Measurements from ENCODE around the gene RBSN.
"Not testable (repeated sequence)": the region's sequence is repeated elsewhere in the genome, so short reads cannot be mapped to it uniquely, and the experiment has no call there.

DNA sequence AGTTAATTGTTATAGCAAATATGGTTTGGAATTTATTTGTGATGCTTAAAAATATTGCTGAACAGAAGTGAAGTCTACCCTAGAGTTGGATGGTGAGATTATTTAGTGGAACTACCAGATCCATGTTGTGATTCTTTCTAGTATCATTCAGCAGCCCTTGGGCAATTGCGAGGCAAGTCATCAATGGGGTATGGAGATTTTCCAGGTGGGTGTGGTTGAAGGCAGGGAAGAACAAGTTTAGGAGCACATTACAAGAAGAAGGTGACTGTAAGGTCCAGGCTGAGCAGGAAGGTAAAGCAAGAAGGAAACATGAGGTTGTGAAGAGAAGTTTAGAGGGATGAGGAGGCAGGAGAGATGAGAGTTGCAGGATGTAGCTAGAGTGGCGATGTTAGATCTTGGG lies 36.0 kb upstream of the RBSN start:
- not testable (repeated sequence) for TF ChIP-seq CTCF (conservative IDR thresholded peaks at IDR 0.05; ENCODE audit: low read depth in 2 of 2); POLR2AphosphoS5 (IDR thresholded peaks at IDR 0.05; ENCODE audit: low read depth); JUNB (IDR thresholded peaks at IDR 0.05; ENCODE audit: unreplicated experiment); CREB1 (CRISPR knock-in tag; IDR thresholded peaks at IDR 0.05; ENCODE audit: low read depth); EZH2 (IDR thresholded peaks at IDR 0.05; ENCODE audit: low read depth, unreplicated experiment); EZH2phosphoT487 (IDR thresholded peaks at IDR 0.05; ENCODE audit: unreplicated experiment); REST (IDR thresholded peaks at IDR 0.05; ENCODE audit: unreplicated experiment); ZNF114 (CRISPR knock-in tag; IDR thresholded peaks at IDR 0.05); ZNF331 (CRISPR knock-in tag; IDR thresholded peaks at IDR 0.05; ENCODE audit: low read depth); STAT1 (IDR thresholded peaks at IDR 0.05; ENCODE audit: unreplicated experiment); ZNF462 (CRISPR knock-in tag; IDR thresholded peaks at IDR 0.05); NANOG (IDR thresholded peaks at IDR 0.05; ENCODE audit: borderline replicate concordance)
- TF ChIP-seq, protein P1, sequence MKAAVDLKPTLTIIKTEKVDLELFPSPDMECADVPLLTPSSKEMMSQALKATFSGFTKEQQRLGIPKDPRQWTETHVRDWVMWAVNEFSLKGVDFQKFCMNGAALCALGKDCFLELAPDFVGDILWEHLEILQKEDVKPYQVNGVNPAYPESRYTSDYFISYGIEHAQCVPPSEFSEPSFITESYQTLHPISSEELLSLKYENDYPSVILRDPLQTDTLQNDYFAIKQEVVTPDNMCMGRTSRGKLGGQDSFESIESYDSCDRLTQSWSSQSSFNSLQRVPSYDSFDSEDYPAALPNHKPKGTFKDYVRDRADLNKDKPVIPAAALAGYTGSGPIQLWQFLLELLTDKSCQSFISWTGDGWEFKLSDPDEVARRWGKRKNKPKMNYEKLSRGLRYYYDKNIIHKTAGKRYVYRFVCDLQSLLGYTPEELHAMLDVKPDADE (IDR thresholded peaks at IDR 0.05): not testable (repeated sequence)

Data from GM23338 (cell line).